IMR-90 (cell line): ENCODE measurements around the gene MYH6. TPM values are rescaled to one million over a fixed set of nuclear protein-coding genes. Genes with fewer than 3 reads are reported as not detected.

Experiments
- ATAC-seq: fragments of 200-7000 bp; cut with Tn5 transposase; 2 replicates; pipeline ENCODE4 v1.9.1; 2020; ENCODE audit warnings: low read depth, mild to moderate bottlenecking, moderate library complexity
- BruUV-seq: library from RNA; stranded (reverse); fragments of 400-500 nt; replicated peaks from 2 replicates; lab custom pipeline; 2021; lab: Mats Ljungman, UMichigan
- CTCF ChIA-PET: fragments of 300-600 bp; formaldehyde crosslinking; extraction: SDS; loops from one replicate; lab custom pipeline; 2021; ENCODE audit warnings: antibody characterized with exemption; lab: Yijun Ruan, JAX
- POLR2A ChIA-PET: fragments of 300-600 bp; sonication (Branson Sonifier 250); formaldehyde crosslinking; loops from one replicate; lab custom pipeline; 2022; ENCODE audit warnings: antibody characterized with exemption; ENCODE audit not compliant: unreplicated experiment; lab: Charles Lee
- DNase-seq: peaks from one replicate; pipeline ENCODE4 v3.0.0; 2013
- H2AFZ ChIP-seq: replicated peaks from 2 replicates; pipeline ENCODE3; 2013; ENCODE audit warnings: low read length, mild to moderate bottlenecking; ENCODE audit not compliant: poor library complexity
- H2AK5ac ChIP-seq: 2 replicates; pipeline ENCODE4 v1.6.1; 2013; ENCODE audit warnings: low read depth, low read length, inconsistent platforms
- H2AK9ac ChIP-seq: replicated peaks from 2 replicates; pipeline ENCODE3; 2013; ENCODE audit warnings: mild to moderate bottlenecking, low read depth, low read length, moderate library complexity; ENCODE audit not compliant: poor library complexity
- H2BK120ac ChIP-seq: 2 replicates; pipeline ENCODE4 v1.6.1; 2013; ENCODE audit warnings: low read depth, low read length, inconsistent platforms
- H2BK15ac ChIP-seq: 3 replicates; pipeline ENCODE4 v1.6.1; 2013; ENCODE audit warnings: low read depth, low read length, inconsistent platforms
- H2BK20ac ChIP-seq: 2 replicates; pipeline ENCODE4 v1.6.1; 2013; ENCODE audit warnings: low read depth, mild to moderate bottlenecking, inconsistent platforms, low read length, moderate library complexity
- H2BK5ac ChIP-seq: 2 replicates; pipeline ENCODE4 v1.6.1; 2013; ENCODE audit warnings: mild to moderate bottlenecking, low read depth, low read length, inconsistent platforms; ENCODE audit not compliant: poor library complexity, severe bottlenecking
- H3K14ac ChIP-seq: replicated peaks from 2 replicates; pipeline ENCODE4 v1.6.1; 2013; ENCODE audit warnings: low read depth, low read length, inconsistent platforms
- H3K18ac ChIP-seq: 2 replicates; pipeline ENCODE4 v1.6.1; 2013; ENCODE audit warnings: low read depth, low read length, control low read depth
- H3K23ac ChIP-seq: 2 replicates; pipeline ENCODE4 v1.6.1; 2013; ENCODE audit warnings: low read depth, low read length, inconsistent platforms
- H3K27ac ChIP-seq: 2 replicates; pipeline ENCODE4 v1.5.1; 2013; ENCODE audit warnings: mild to moderate bottlenecking, control low read depth, low read length; ENCODE audit not compliant: insufficient read depth
- H3K27me3 ChIP-seq: 2 replicates; pipeline ENCODE4 v1.6.1; 2013; ENCODE audit warnings: low read length; ENCODE audit not compliant: control insufficient read depth, insufficient read depth
- H3K36me3 ChIP-seq: 2 replicates; pipeline ENCODE4 v1.6.1; 2013; ENCODE audit warnings: low read length, mixed read lengths; ENCODE audit not compliant: control insufficient read depth, insufficient read depth
- H3K4ac ChIP-seq: 2 replicates; pipeline ENCODE4 v1.6.1; 2013; ENCODE audit warnings: low read depth, low read length, inconsistent platforms
- H3K4me1 ChIP-seq: 2 replicates; pipeline ENCODE4 v1.6.1; 2013; ENCODE audit warnings: low read length, mixed read lengths; ENCODE audit not compliant: control insufficient read depth, insufficient read depth
- H3K4me2 ChIP-seq: 2 replicates; pipeline ENCODE4 v1.6.1; 2013; ENCODE audit warnings: low read depth, mild to moderate bottlenecking, control low read depth, low read length, moderate library complexity
- H3K4me3 ChIP-seq: 2 replicates; pipeline ENCODE4 v1.5.1; 2013; ENCODE audit warnings: low read depth, mild to moderate bottlenecking, control low read depth, low read length, moderate library complexity; ENCODE audit not compliant: insufficient read depth
- H3K56ac ChIP-seq: 2 replicates; pipeline ENCODE4 v1.6.1; 2013; ENCODE audit warnings: low read length, inconsistent platforms; ENCODE audit not compliant: insufficient read depth; ENCODE audit errors: extremely low read depth
- H3K79me1 ChIP-seq, 2 experiments: 2 replicates each; pipeline ENCODE4 v1.6.1; 2013; ENCODE audit warnings: low read length in 2 of 2, inconsistent platforms in 1 of 2, low read depth in 1 of 2
- H3K9ac ChIP-seq: 2 replicates; pipeline ENCODE4 v1.6.1; 2013; ENCODE audit warnings: low read depth, low read length, control low read depth
- H3K9me1 ChIP-seq: 2 replicates; pipeline ENCODE4 v1.6.1; 2013; ENCODE audit warnings: low read length, inconsistent platforms; ENCODE audit not compliant: insufficient read depth
- H3K9me3 ChIP-seq: 2 replicates; pipeline ENCODE4 v1.6.1; 2013; ENCODE audit warnings: low read length; ENCODE audit not compliant: control insufficient read depth, insufficient read depth
- H4K20me1 ChIP-seq: 2 replicates; pipeline ENCODE4 v1.6.1; 2013; ENCODE audit warnings: low read length, inconsistent platforms; ENCODE audit not compliant: insufficient read depth
- H4K5ac ChIP-seq: 2 replicates; pipeline ENCODE4 v1.6.1; 2013; ENCODE audit warnings: mild to moderate bottlenecking, low read depth, low read length, control low read depth
- H4K8ac ChIP-seq, 2 experiments: 2 replicates each; pipeline ENCODE4 v1.6.1; 2013; ENCODE audit warnings: low read depth in 2 of 2, low read length in 2 of 2, control low read depth in 1 of 2, inconsistent platforms in 1 of 2
- H4K91ac ChIP-seq: 2 replicates; pipeline ENCODE4 v1.6.1; 2013; ENCODE audit warnings: low read depth, low read length, inconsistent platforms; ENCODE audit not compliant: insufficient read depth
- BHLHE40 ChIP-seq: fragments of 150-350 bp; IDR thresholded peaks from 2 replicates; pipeline ENCODE4 v1.6.1; 2016; ENCODE audit warnings: mild to moderate bottlenecking, low read depth, low read length
- CEBPB ChIP-seq: IDR thresholded peaks from 2 replicates; pipeline ENCODE4 v1.6.1; 2012; ENCODE audit warnings: low read depth, low read length, improper control_type of control experiment
- CHD1 ChIP-seq: IDR thresholded peaks from 2 replicates; pipeline ENCODE4 v1.6.1; 2012; ENCODE audit warnings: low read depth, low read length, improper control_type of control experiment
- CTCF ChIP-seq: conservative IDR thresholded peaks from 2 replicates; pipeline ENCODE4 v1.5.1; 2012; ENCODE audit warnings: mild to moderate bottlenecking, low read depth, low read length, improper control_type of control experiment
- FOS ChIP-seq: fragments of 150-350 bp; IDR thresholded peaks from 2 replicates; pipeline ENCODE4 v1.6.1; 2016; ENCODE audit warnings: low read depth, low read length
- MAFK ChIP-seq: IDR thresholded peaks from 2 replicates; pipeline ENCODE4 v1.6.1; 2012; ENCODE audit warnings: low read depth, low read length, improper control_type of control experiment
- MAZ ChIP-seq: IDR thresholded peaks from 2 replicates; pipeline ENCODE4 v1.6.1; 2012; ENCODE audit warnings: low read depth, mild to moderate bottlenecking, low read length, improper control_type of control experiment, moderate library complexity, borderline replicate concordance
- MXI1 ChIP-seq: IDR thresholded peaks from 2 replicates; pipeline ENCODE4 v1.6.1; 2012; ENCODE audit warnings: low read depth, mild to moderate bottlenecking, low read length, moderate library complexity, borderline replicate concordance
- NFE2L2 ChIP-seq: fragments of 150-350 bp; IDR thresholded peaks from 2 replicates; pipeline ENCODE4 v1.6.1; 2016; ENCODE audit warnings: low read depth, mild to moderate bottlenecking, low read length
- RAD21 ChIP-seq: IDR thresholded peaks from 2 replicates; pipeline ENCODE4 v1.6.1; 2012; ENCODE audit warnings: low read length, improper control_type of control experiment
- RCOR1 ChIP-seq: IDR thresholded peaks from 2 replicates; pipeline ENCODE4 v1.6.1; 2012; ENCODE audit warnings: mild to moderate bottlenecking, low read length, improper control_type of control experiment; ENCODE audit not compliant: insufficient replicate concordance
- RFX5 ChIP-seq: IDR thresholded peaks from 2 replicates; pipeline ENCODE4 v1.8.0; 2012; ENCODE audit warnings: low read depth, mild to moderate bottlenecking, low read length, moderate library complexity
- SMC3 ChIP-seq: fragments of 150-350 bp; IDR thresholded peaks from 2 replicates; pipeline ENCODE4 v1.6.1; 2016; ENCODE audit warnings: low read depth, mild to moderate bottlenecking, antibody characterized with exemption, low read length, moderate library complexity
- WGBS, 2 experiments: methylation state at CpG; one replicate each; pipeline versions ENCODE4 v1.1.5 to v1.1.7; 2013; ENCODE audit warnings: missing lambda C conversion rate in 2 of 2; ENCODE audit not compliant: insufficient read length in 1 of 2; ENCODE audit errors: extremely low coverage in 2 of 2; 5-methylcytosine and 5-hydroxymethylcytosine counted together
- dilution Hi-C: fragments of 300-500 bp; cut with HindIII; formaldehyde crosslinking; loops from one replicate; pipeline ENCODE4 v1.14.3; 2018; ENCODE audit warnings: low sequenced_read_pairs; ENCODE audit not compliant: unreplicated experiment
- in situ Hi-C: fragments of 300-500 bp; cut with MboI; formaldehyde crosslinking; loops from 3 replicates; pipeline ENCODE4 v1.14.3; 2019; ENCODE audit warnings: low sequenced_read_pairs, inconsistent platforms, mixed read lengths
- intact Hi-C: fragments of 100-400 bp; cut with micrococcal nuclease; formaldehyde crosslinking; loops from 2 replicates; pipeline ENCODE4 v1.10.0; 2022
- polyA plus RNA-seq, 3 experiments: library from polyadenylated mRNA; depleted of rRNA; stranded (reverse); fragments of >200 nt; gene quantifications; 2 replicates each; pipeline ENCODE4 v1.2.3, GENCODE V29; 2012; ENCODE audit warnings: low replicate concordance in 1 of 3
- total RNA-seq: library from RNA; depleted of rRNA; stranded (reverse); fragments of >200 nt; gene quantifications from 2 replicates; pipeline ENCODE4 v1.2.3, GENCODE V29; 2012
- TF ChIP-seq, protein P1 (sequence below): fragments of 150-350 bp; IDR thresholded peaks from 2 replicates; pipeline ENCODE4 v1.6.1; 2016; ENCODE audit warnings: low read depth, mild to moderate bottlenecking, low read length, moderate library complexity, borderline replicate concordance
- TF ChIP-seq, protein P2 (sequence below): fragments of 150-350 bp; IDR thresholded peaks from 2 replicates; pipeline ENCODE4 v1.6.1; 2017; ENCODE audit warnings: mild to moderate bottlenecking, antibody characterized with exemption, low read length, low read depth

The MYH6 gene
- total and polyA plus RNA-seq, 2 of the 4 experiments (the other 2 are of a cell fraction), result not detected

- no peak overlapping the region for H3K27ac ChIP-seq
- no peaks in the 10 kb centered on the region for H3K4me1 ChIP-seq
- no peaks in the 10 kb centered on the region for H3K79me1 ChIP-seq
- H3K4me3 ChIP-seq, result no peak overlapping the region
- no peak for ATAC-seq
- POLR2A ChIA-PET, result no interaction called here
- H2BK15ac ChIP-seq, result no peak overlapping the region
- peaks cover 28% of the 10 kb centered on the region for H3K27me3 ChIP-seq
- H3K56ac ChIP-seq, result no peak overlapping the region
- H3K9me3 ChIP-seq, result no peaks in the 10 kb centered on the region
- H3K4ac ChIP-seq, result no peak overlapping the region
- no peak for TF ChIP-seq RCOR1
- TF ChIP-seq, protein P1, sequence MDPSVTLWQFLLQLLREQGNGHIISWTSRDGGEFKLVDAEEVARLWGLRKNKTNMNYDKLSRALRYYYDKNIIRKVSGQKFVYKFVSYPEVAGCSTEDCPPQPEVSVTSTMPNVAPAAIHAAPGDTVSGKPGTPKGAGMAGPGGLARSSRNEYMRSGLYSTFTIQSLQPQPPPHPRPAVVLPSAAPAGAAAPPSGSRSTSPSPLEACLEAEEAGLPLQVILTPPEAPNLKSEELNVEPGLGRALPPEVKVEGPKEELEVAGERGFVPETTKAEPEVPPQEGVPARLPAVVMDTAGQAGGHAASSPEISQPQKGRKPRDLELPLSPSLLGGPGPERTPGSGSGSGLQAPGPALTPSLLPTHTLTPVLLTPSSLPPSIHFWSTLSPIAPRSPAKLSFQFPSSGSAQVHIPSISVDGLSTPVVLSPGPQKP, result no peak
- no peak for TF ChIP-seq MAFK
- TF ChIP-seq FOS, result no peak
- no peak for TF ChIP-seq RFX5
- no peak for TF ChIP-seq MXI1
- no peak for TF ChIP-seq CEBPB
- TF ChIP-seq BHLHE40, result no peak
- TF ChIP-seq SMC3, result no peak
- TF ChIP-seq MAZ, result no peak
- TF ChIP-seq, protein P2, sequence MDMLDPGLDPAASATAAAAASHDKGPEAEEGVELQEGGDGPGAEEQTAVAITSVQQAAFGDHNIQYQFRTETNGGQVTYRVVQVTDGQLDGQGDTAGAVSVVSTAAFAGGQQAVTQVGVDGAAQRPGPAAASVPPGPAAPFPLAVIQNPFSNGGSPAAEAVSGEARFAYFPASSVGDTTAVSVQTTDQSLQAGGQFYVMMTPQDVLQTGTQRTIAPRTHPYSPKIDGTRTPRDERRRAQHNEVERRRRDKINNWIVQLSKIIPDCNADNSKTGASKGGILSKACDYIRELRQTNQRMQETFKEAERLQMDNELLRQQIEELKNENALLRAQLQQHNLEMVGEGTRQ, result no peak
- no peak for TF ChIP-seq CHD1
- no peak for TF ChIP-seq NFE2L2
- no peak for TF ChIP-seq RAD21
- TF ChIP-seq CTCF, result no peak
- no peak overlapping the region for H3K9ac ChIP-seq
- no peak overlapping the region for H2BK5ac ChIP-seq
- H2AK9ac ChIP-seq, result no peak overlapping the region
- H2BK20ac ChIP-seq, result no peak overlapping the region
- H2AK5ac ChIP-seq, result no peak overlapping the region
- no peaks in the 10 kb centered on the region for H3K36me3 ChIP-seq
- H4K91ac ChIP-seq, result no peak overlapping the region
- H4K8ac ChIP-seq, result no peak overlapping the region
- H3K4me2 ChIP-seq, result no peak overlapping the region
- no peak overlapping the region for H4K5ac ChIP-seq
- intact Hi-C loops, result no loop called here
- H3K23ac ChIP-seq, result no peak overlapping the region
- in situ Hi-C loops, result no loop called here
- dilution Hi-C loops, result no loop called here
- CTCF ChIA-PET, result interaction anchor here (0.6 kb wide), 1 partner anchor 9 kb away, joined by 3 read pairs; no protein-coding TSS in a partner anchor
- H3K14ac ChIP-seq, result no peak overlapping the region
- H2AFZ ChIP-seq, result no peak overlapping the region
- WGBS, 2 experiments, result no CpG with 5 or more reads among the region's 8 CpGs
- DNase-seq, result no peak
- no peaks in the 10 kb centered on the region for H4K20me1 ChIP-seq
- H3K18ac ChIP-seq, result no peak overlapping the region
- no peak overlapping the region for H2BK120ac ChIP-seq
- no peaks in the 10 kb centered on the region; the same call in 1 of the 2 replicates for H3K9me1 ChIP-seq
- BruUV-seq, result no TSS peak
These were observed 26.6 kb upstream of the MYH6 start for GRCh38 chr14:23434488-23435222.
